Glutamatergic neuron (in vitro differentiated cells): Measurements from ENCODE around the gene PGPEP1. TPM values are rescaled to one million over a fixed set of nuclear protein-coding genes. Genes with fewer than 3 reads are reported as not detected.

ENCODE experiments used
- DNase-seq: peaks from one replicate; pipeline ENCODE4 v3.0.0; 2022
- H3K27ac Mint-ChIP-seq: one replicate; pipeline ENCODE4 v1.8.0; 2020; ENCODE audit warnings: mild to moderate bottlenecking, mixed read lengths, inconsistent platforms; ENCODE audit not compliant: unreplicated experiment
- H3K27me3 Mint-ChIP-seq: one replicate; pipeline ENCODE4 v1.8.0; 2020; ENCODE audit warnings: mild to moderate bottlenecking, moderate library complexity, mixed read lengths, inconsistent platforms; ENCODE audit not compliant: unreplicated experiment
- H3K36me3 Mint-ChIP-seq: one replicate; pipeline ENCODE4 v1.8.0; 2020; ENCODE audit warnings: mild to moderate bottlenecking, mixed read lengths, inconsistent platforms; ENCODE audit not compliant: unreplicated experiment
- H3K4me1 Mint-ChIP-seq: one replicate; pipeline ENCODE4 v1.8.0; 2020; ENCODE audit warnings: mild to moderate bottlenecking, low read depth, mixed read lengths, inconsistent platforms; ENCODE audit not compliant: unreplicated experiment
- H3K4me3 Mint-ChIP-seq: one replicate; pipeline ENCODE4 v1.8.0; 2020; ENCODE audit warnings: mild to moderate bottlenecking, mixed read lengths, inconsistent platforms; ENCODE audit not compliant: unreplicated experiment
- H3K9me3 Mint-ChIP-seq: one replicate; pipeline ENCODE4 v1.8.0; 2020; ENCODE audit warnings: mild to moderate bottlenecking, moderate library complexity, mixed read lengths, inconsistent platforms; ENCODE audit not compliant: unreplicated experiment
- total RNA-seq: library from RNA; stranded (reverse); fragmentation: NEBNext Ultra II Directional; extraction: Animal tissue kit (Norgen Biotek cat#: 25700); gene quantifications from one replicate; pipeline ENCODE4 v1.2.1, GENCODE V29; 2021; ENCODE audit not compliant: unreplicated experiment
- TF ChIP-seq, protein P1 (sequence below): fragments of 200-600 bp; sonication (generic); IDR thresholded peaks from one replicate; pipeline ENCODE4 v1.5.0; 2021; ENCODE audit not compliant: partially characterized antibody, unreplicated experiment

The PGPEP1 gene
- total RNA-seq, 1 donor from 2014 or later: 25.6 TPM

DNA sequence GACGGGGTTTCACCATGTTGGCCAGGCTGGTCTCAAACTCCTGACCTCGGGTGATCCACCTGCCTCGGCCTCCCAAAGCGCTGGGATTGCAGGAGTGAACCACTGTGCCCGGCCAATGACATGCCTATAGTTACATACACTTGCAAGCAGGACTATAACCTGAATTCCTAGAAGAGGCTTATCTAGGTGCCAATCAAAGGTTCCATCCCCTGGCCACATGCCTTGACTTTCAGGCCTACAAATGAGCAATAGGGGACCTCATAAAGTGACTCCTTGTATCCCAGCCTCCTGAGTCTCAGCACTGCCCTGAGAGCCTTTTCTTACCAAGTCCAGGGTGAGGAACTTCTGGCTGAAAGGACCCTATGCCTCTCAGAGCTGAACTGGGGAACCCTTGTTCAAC is 13.6 kb upstream of the PGPEP1 start:
- Mint-ChIP-seq H3K27ac (no peak overlapping the region), H3K9me3 (peaks cover 5% of the 10 kb centered on the region)

DNA sequence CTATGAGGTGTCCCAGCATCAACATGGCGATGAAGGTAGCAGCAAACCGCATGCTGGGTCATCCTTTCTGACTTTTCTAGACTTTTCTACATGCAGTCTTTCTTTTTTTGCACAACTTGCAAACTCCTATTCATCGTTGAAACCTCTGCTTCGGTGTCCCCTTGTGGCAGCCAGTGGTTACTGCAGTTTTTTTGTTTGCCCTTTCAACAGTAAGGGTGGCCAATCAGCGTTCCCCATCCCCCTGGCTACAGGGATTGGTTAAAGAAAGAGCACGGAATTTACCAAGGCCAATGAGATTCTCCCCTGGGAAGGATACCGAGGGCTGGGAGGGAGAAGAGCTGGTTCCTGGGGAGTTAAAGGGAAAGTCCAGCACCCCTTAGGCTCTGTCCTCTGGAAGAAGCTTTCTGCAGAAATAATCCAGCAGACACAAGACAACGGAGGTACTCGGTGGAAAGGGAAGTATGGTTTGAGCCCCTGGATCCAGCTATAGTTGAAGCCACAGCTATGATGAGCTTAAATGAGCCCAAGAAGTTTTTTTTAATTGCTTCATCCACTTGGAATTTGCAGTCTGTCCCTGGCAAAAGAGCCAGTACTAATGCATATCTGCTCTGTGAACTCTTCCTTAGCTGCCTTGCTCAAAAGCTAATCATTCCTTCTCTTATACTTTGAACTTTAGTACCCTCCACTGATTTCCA is 11.9 kb upstream of the PGPEP1 start:
- Mint-ChIP-seq H3K27ac (peak overlapping the region; percentile 70), H3K36me3 (no peaks in the 10 kb centered on the region), H3K4me3 (peak overlapping the region; percentile 80), H3K27me3 (peaks cover 3% of the 10 kb centered on the region), H3K4me1 (peaks cover 6% of the 10 kb centered on the region), H3K9me3 (peaks cover 2% of the 10 kb centered on the region)
- DNase-seq: peak; percentile 86
- TF ChIP-seq, protein P1, sequence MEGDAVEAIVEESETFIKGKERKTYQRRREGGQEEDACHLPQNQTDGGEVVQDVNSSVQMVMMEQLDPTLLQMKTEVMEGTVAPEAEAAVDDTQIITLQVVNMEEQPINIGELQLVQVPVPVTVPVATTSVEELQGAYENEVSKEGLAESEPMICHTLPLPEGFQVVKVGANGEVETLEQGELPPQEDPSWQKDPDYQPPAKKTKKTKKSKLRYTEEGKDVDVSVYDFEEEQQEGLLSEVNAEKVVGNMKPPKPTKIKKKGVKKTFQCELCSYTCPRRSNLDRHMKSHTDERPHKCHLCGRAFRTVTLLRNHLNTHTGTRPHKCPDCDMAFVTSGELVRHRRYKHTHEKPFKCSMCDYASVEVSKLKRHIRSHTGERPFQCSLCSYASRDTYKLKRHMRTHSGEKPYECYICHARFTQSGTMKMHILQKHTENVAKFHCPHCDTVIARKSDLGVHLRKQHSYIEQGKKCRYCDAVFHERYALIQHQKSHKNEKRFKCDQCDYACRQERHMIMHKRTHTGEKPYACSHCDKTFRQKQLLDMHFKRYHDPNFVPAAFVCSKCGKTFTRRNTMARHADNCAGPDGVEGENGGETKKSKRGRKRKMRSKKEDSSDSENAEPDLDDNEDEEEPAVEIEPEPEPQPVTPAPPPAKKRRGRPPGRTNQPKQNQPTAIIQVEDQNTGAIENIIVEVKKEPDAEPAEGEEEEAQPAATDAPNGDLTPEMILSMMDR: peak; percentile 94

More for the DNA sequence above, 13.6 kb upstream of the PGPEP1 start:
- H3K4me3 Mint-ChIP-seq: no peak overlapping the region
- no peaks in the 10 kb centered on the region for H3K36me3 Mint-ChIP-seq
- H3K27me3 Mint-ChIP-seq: peaks cover 3% of the 10 kb centered on the region
- peaks cover 15% of the 10 kb centered on the region for H3K4me1 Mint-ChIP-seq
- DNase-seq: no peak
- TF ChIP-seq, protein P1: no peak

DNA sequence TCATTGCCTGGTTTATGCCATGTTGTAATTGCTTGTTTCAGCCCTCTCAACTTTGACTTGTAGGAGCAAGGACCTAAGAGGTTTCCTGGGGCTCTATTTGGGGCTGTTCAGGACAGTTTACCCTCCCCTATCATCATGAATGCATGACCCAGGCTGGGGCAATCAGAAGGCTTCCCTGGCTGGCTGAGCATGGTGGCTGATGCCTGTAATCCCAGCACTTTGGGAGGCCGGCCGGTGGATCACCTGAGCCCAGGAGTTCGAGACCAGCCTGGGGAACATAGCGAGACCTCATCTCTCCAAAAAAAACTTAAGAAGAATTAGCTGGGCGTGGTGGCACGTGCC is 11.4 kb upstream of the PGPEP1 start:
- TF ChIP-seq, protein P1: no peak
- H3K27ac Mint-ChIP-seq: no peak overlapping the region
- H3K27me3 Mint-ChIP-seq: peaks cover 2% of the 10 kb centered on the region
- H3K4me3 Mint-ChIP-seq: peak overlapping the region; percentile 80
- H3K9me3 Mint-ChIP-seq: peaks cover 1% of the 10 kb centered on the region
- peaks cover 1% of the 10 kb centered on the region for H3K4me1 Mint-ChIP-seq
- H3K36me3 Mint-ChIP-seq: no peaks in the 10 kb centered on the region
- no peak for DNase-seq

DNA sequence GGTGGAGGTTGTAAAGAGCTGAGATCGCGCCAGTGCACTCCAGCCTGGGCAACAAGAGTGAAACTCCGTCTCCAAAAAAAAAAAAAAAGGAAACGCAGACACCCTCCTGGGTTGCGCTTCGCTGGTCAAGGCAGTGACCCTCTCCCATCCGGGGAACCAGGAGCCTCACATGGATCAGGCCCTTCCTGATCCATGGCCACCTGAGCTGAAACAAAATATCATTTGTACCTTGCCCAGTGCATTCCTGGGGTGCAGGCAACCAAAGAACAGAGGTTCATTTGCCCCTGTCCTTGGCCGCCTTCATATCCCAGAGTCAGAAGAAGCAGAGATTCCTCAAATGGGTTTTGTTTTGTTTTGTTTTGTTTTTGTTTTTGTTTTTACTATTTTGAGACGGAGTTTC is 9.5 kb upstream of the PGPEP1 start:
- no peak overlapping the region for H3K27ac Mint-ChIP-seq
- peaks cover 1% of the 10 kb centered on the region for H3K27me3 Mint-ChIP-seq
- no peak for DNase-seq
- H3K4me1 Mint-ChIP-seq: no peaks in the 10 kb centered on the region
- H3K9me3 Mint-ChIP-seq: peaks cover 1% of the 10 kb centered on the region
- no peak overlapping the region for H3K4me3 Mint-ChIP-seq
- TF ChIP-seq, protein P1: no peak
- H3K36me3 Mint-ChIP-seq: no peaks in the 10 kb centered on the region

DNA sequence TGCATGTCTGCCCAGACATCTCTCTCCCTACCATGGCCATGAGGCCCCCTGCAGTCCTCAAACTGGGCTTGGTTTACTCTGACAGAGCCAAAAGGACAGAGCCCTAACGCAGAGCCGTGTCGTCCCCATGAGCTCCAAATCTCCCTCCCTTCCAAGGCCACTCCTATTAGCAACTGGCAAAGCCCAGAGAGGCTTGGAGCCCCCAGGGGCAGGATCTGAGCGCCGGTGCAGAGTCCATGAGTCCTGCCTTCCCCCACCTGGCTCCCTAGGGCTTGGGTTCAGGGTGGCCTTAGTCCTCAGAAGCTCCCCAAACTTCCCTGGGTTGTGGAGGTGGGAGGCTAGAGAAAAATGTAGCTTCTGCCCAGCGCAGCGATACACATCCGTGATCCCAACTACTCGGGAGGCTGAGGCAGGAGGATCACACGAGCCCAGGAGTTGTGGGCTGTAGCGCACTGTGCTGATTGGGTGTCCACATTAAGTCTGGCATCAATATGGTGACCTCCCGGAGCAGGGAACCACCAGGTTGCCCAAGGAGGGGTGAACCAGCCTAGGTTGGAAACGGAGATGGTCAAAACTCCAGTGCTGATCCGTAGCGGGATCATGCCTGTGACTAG is 7.4 kb upstream of the PGPEP1 start:
- TF ChIP-seq, protein P1: no peak
- Mint-ChIP-seq H3K36me3 (no peaks in the 10 kb centered on the region), H3K9me3 (peaks cover 5% of the 10 kb centered on the region), H3K4me3 (no peak overlapping the region), H3K27me3 (peaks cover 1% of the 10 kb centered on the region), H3K27ac (no peak overlapping the region), H3K4me1 (no peaks in the 10 kb centered on the region)
- no peak for DNase-seq
